ENCODE data around the gene APP. TPM values are rescaled to one million over a fixed set of nuclear protein-coding genes. Genes with fewer than 3 reads are reported as not detected.

Gene APP
- total and polyA plus RNA-seq, 2 of the 13 experiments (the other 11 are each of a cell fraction or from before 2014, with no cell fraction given): 70.6 to 262 TPM

DNA sequence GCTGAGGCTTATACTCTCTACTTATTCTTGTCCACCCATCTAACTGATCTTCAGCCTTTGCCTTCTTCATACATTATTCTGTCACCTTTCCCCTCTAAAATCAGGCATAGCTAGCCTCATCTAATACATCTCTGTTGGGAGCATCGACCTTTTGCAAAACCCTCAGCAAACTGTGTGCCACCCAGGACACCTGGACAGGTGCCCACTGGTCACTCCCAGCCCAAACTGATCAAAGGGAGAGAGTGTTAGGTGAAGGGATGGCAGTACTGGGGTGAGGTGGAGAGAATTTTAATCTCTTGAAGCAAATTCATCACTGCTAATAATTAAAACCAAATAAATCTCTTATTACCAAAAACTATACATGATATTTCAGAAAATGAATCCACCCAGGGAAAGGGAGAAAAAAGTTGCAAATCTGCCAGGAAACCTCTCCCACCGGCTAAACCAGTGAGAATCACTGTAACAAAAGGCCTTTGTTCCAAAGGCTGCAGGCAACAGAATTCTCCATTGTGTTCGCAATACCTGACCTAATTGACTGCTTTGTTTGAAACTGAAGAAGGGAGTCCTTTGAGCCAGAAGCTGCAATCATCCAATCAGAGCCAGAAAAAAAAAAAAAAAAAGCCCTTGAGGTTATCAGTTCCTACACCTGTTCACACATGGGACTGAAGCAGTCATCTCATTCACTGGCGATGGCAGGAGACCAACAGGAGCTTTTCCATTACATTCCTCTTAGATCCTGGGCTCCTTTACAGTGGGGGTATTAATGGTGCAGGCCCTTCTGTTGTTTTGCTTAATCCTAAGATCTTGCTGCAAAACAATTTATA is 172.6 kb downstream of the APP start (continued):
- TF ChIP-seq TCF7 (IDR thresholded peaks at IDR 0.05; ENCODE audit: low read depth) (0 out of 2 replicates have a peak, but pooled peaks have one; percentile 8), HDAC6 (IDR thresholded peaks at IDR 0.05; ENCODE audit: low read depth, low read length) (no peak), ZNF616 (CRISPR knock-in tag; IDR thresholded peaks at IDR 0.05; ENCODE audit: low read depth) (no peak), STAG1 (CRISPR knock-in tag; IDR thresholded peaks at IDR 0.05) (no peak), ZNF839 (CRISPR knock-in tag; IDR thresholded peaks at IDR 0.05; ENCODE audit: borderline replicate concordance) (no peak), SOX6 (IDR thresholded peaks at IDR 0.05) (no peak), SOX6 (CRISPR knock-in tag; IDR thresholded peaks at IDR 0.05) (peak; percentile 90), ZEB1 (IDR thresholded peaks at IDR 0.05; ENCODE audit: insufficient replicate concordance, low read depth) (peak; percentile 45)
- TF ChIP-seq, protein P1, sequence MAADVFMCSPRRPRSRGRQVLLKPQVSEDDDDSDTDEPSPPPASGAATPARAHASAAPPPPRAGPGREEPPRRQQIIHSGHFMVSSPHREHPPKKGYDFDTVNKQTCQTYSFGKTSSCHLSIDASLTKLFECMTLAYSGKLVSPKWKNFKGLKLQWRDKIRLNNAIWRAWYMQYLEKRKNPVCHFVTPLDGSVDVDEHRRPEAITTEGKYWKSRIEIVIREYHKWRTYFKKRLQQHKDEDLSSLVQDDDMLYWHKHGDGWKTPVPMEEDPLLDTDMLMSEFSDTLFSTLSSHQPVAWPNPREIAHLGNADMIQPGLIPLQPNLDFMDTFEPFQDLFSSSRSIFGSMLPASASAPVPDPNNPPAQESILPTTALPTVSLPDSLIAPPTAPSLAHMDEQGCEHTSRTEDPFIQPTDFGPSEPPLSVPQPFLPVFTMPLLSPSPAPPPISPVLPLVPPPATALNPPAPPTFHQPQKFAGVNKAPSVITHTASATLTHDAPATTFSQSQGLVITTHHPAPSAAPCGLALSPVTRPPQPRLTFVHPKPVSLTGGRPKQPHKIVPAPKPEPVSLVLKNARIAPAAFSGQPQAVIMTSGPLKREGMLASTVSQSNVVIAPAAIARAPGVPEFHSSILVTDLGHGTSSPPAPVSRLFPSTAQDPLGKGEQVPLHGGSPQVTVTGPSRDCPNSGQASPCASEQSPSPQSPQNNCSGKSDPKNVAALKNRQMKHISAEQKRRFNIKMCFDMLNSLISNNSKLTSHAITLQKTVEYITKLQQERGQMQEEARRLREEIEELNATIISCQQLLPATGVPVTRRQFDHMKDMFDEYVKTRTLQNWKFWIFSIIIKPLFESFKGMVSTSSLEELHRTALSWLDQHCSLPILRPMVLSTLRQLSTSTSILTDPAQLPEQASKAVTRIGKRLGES (CRISPR knock-in tag; IDR thresholded peaks at IDR 0.05; ENCODE audit: borderline replicate concordance): no peak
- TF ChIP-seq, protein P2, sequence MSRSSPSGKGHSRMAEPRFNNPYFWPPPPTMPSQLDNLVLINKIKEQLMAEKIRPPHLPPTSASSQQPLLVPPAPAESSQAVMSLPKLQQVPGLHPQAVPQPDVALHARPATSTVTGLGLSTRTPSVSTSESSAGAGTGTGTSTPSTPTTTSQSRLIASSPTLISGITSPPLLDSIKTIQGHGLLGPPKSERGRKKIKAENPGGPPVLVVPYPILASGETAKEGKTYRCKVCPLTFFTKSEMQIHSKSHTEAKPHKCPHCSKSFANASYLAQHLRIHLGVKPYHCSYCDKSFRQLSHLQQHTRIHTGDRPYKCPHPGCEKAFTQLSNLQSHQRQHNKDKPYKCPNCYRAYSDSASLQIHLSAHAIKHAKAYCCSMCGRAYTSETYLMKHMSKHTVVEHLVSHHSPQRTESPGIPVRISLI (CRISPR knock-in tag; IDR thresholded peaks at IDR 0.05; ENCODE audit: borderline replicate concordance): peak; percentile 92
- TF ChIP-seq, protein P3, sequence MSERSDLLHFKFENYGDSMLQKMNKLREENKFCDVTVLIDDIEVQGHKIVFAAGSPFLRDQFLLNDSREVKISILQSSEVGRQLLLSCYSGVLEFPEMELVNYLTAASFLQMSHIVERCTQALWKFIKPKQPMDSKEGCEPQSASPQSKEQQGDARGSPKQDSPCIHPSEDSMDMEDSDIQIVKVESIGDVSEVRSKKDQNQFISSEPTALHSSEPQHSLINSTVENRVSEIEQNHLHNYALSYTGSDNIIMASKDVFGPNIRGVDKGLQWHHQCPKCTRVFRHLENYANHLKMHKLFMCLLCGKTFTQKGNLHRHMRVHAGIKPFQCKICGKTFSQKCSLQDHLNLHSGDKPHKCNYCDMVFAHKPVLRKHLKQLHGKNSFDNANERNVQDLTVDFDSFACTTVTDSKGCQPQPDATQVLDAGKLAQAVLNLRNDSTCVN (CRISPR knock-in tag; IDR thresholded peaks at IDR 0.05; ENCODE audit: borderline replicate concordance): no peak
- TF ChIP-seq, protein P4, sequence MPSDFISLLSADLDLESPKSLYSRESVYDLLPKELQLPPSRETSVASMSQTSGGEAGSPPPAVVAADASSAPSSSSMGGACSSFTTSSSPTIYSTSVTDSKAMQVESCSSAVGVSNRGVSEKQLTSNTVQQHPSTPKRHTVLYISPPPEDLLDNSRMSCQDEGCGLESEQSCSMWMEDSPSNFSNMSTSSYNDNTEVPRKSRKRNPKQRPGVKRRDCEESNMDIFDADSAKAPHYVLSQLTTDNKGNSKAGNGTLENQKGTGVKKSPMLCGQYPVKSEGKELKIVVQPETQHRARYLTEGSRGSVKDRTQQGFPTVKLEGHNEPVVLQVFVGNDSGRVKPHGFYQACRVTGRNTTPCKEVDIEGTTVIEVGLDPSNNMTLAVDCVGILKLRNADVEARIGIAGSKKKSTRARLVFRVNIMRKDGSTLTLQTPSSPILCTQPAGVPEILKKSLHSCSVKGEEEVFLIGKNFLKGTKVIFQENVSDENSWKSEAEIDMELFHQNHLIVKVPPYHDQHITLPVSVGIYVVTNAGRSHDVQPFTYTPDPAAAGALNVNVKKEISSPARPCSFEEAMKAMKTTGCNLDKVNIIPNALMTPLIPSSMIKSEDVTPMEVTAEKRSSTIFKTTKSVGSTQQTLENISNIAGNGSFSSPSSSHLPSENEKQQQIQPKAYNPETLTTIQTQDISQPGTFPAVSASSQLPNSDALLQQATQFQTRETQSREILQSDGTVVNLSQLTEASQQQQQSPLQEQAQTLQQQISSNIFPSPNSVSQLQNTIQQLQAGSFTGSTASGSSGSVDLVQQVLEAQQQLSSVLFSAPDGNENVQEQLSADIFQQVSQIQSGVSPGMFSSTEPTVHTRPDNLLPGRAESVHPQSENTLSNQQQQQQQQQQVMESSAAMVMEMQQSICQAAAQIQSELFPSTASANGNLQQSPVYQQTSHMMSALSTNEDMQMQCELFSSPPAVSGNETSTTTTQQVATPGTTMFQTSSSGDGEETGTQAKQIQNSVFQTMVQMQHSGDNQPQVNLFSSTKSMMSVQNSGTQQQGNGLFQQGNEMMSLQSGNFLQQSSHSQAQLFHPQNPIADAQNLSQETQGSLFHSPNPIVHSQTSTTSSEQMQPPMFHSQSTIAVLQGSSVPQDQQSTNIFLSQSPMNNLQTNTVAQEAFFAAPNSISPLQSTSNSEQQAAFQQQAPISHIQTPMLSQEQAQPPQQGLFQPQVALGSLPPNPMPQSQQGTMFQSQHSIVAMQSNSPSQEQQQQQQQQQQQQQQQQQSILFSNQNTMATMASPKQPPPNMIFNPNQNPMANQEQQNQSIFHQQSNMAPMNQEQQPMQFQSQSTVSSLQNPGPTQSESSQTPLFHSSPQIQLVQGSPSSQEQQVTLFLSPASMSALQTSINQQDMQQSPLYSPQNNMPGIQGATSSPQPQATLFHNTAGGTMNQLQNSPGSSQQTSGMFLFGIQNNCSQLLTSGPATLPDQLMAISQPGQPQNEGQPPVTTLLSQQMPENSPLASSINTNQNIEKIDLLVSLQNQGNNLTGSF (CRISPR knock-in tag; IDR thresholded peaks at IDR 0.05): no peak
- TF ChIP-seq, protein P5, sequence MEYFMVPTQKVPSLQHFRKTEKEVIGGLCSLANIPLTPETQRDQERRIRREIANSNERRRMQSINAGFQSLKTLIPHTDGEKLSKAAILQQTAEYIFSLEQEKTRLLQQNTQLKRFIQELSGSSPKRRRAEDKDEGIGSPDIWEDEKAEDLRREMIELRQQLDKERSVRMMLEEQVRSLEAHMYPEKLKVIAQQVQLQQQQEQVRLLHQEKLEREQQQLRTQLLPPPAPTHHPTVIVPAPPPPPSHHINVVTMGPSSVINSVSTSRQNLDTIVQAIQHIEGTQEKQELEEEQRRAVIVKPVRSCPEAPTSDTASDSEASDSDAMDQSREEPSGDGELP (IDR thresholded peaks at IDR 0.05; ENCODE audit: borderline replicate concordance, low read depth): peak; percentile 81

Data from HepG2 (cell line).